ENCODE results near the gene ALKBH6. TPM values are rescaled to one million over a fixed set of nuclear protein-coding genes. Genes with fewer than 3 reads are reported as not detected.

Gene ALKBH6
- total and polyA plus RNA-seq, 4 donors: 13.3 to 30.1 (median 23.8) TPM

- H3K9ac ChIP-seq (ENCODE audit: insufficient read depth in 1 of 2, low read length in 2 of 2): no peak overlapping the region
- H3K9me3 ChIP-seq (ENCODE audit: control insufficient read depth in 4 of 4, insufficient read depth in 3 of 4, low read length in 3 of 4): no peaks in the 10 kb centered on the region
- DNase-seq (no peak), ATAC-seq (ENCODE audit: insufficient read depth, low FRiP score) (no peak)
- no peaks in the 10 kb centered on the region for H3K27me3 ChIP-seq (ENCODE audit: control insufficient read depth in 3 of 3, insufficient read depth in 3 of 3, low read length in 2 of 3)
- H3K27ac ChIP-seq (ENCODE audit: low read depth in 1 of 2, low read length in 1 of 2): no peak overlapping the region
- no peak overlapping the region for H3K4me3 ChIP-seq
- WGBS, 2 donors: 81 to 100% methylated on average over 1 of the region's 1 CpG
- TF ChIP-seq CTCF (IDR thresholded peaks at IDR 0.05; ENCODE audit: control extremely low read depth, extremely low read depth): no peak
- peaks cover 0 to 31% (median 10%) of the 10 kb centered on the region in 4 donors for H3K36me3 ChIP-seq (ENCODE audit: control insufficient read depth in 4 of 4, insufficient read depth in 4 of 4, low read length in 4 of 4)
- no peaks in the 10 kb centered on the region for H3K4me1 ChIP-seq (ENCODE audit: control insufficient read depth in 5 of 5, insufficient read depth in 5 of 5, low read length in 5 of 5)
These were observed 11.5 kb upstream of the ALKBH6 start for GRCh38 chr19:36025541-36025940.

GRCh38 chr19:36023432-36023831, 9.4 kb upstream of the ALKBH6 start:
- Histone ChIP-seq H3K4me3 (no peak overlapping the region), H3K36me3 (ENCODE audit: control insufficient read depth in 4 of 4, insufficient read depth in 4 of 4, low read length in 4 of 4) (peaks cover 0 to 26% (median 9%) of the 10 kb centered on the region in 4 donors), H3K9me3 (ENCODE audit: control insufficient read depth in 4 of 4, insufficient read depth in 3 of 4, low read length in 3 of 4) (no peaks in the 10 kb centered on the region), H3K27me3 (ENCODE audit: control insufficient read depth in 3 of 3, insufficient read depth in 3 of 3, low read length in 2 of 3) (no peaks in the 10 kb centered on the region), H3K9ac (ENCODE audit: insufficient read depth in 1 of 2, low read length in 2 of 2) (no peak overlapping the region), H3K4me1 (ENCODE audit: control insufficient read depth in 5 of 5, insufficient read depth in 5 of 5, low read length in 5 of 5) (no peaks in the 10 kb centered on the region), H3K27ac (ENCODE audit: low read depth in 1 of 2, low read length in 1 of 2) (no peak overlapping the region)
- 92 to 97% methylated on average over 5 of the region's 5 CpGs for WGBS, 2 donors
- ATAC-seq (ENCODE audit: insufficient read depth, low FRiP score) (no peak), DNase-seq (no peak)
- no peak for TF ChIP-seq CTCF (IDR thresholded peaks at IDR 0.05; ENCODE audit: control extremely low read depth, extremely low read depth)

- Histone ChIP-seq H3K27ac (ENCODE audit: low read depth in 1 of 2, low read length in 1 of 2) (no peak overlapping the region), H3K4me3 (no peak overlapping the region), H3K27me3 (ENCODE audit: control insufficient read depth in 3 of 3, insufficient read depth in 3 of 3, low read length in 2 of 3) (no peaks in the 10 kb centered on the region), H3K9ac (ENCODE audit: insufficient read depth in 1 of 2, low read length in 2 of 2) (no peak overlapping the region), H3K9me3 (ENCODE audit: control insufficient read depth in 4 of 4, insufficient read depth in 3 of 4, low read length in 3 of 4) (no peaks in the 10 kb centered on the region), H3K36me3 (ENCODE audit: control insufficient read depth in 4 of 4, insufficient read depth in 4 of 4, low read length in 4 of 4) (peaks cover 0 to 26% (median 8%) of the 10 kb centered on the region in 4 donors), H3K4me1 (ENCODE audit: control insufficient read depth in 5 of 5, insufficient read depth in 5 of 5, low read length in 5 of 5) (peaks cover 0 to 6% (median 0%) of the 10 kb centered on the region in 5 donors)
- DNase-seq (no peak), ATAC-seq (ENCODE audit: insufficient read depth, low FRiP score) (no peak)
- no peak for TF ChIP-seq CTCF (IDR thresholded peaks at IDR 0.05; ENCODE audit: control extremely low read depth, extremely low read depth)
- 94 to 95% methylated on average over 22 of the region's 22 CpGs for whole genome bisulfite sequencing, 2 donors
These were observed 5.2 kb upstream of the ALKBH6 start for GRCh38 chr19:36019061-36019670.

All from lung (tissue), 12 donors.